ENCODE results near the gene JDP2.

JDP2 gene

DNA sequence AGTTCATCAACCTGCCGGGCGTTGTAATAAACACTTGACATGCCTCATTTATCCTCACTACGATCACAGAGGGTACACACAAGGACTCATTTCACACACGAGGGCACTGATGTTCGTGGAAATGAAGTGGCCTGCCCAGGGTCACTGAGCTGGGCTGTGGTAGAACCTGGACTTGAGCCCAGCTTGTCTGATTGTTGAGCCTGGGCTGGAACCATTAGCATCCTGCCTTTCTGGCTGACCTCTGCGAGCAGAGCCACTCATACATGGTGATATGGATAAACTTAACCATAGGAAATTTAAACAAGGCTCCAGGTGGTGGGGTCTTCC lies 16.6 kb upstream of the JDP2 start:
- no peak for DNase-seq

- DNase-seq = no peak
Measured at GRCh38 chr14:75413013-75413412, 14.8 kb upstream of the JDP2 start.

DNA sequence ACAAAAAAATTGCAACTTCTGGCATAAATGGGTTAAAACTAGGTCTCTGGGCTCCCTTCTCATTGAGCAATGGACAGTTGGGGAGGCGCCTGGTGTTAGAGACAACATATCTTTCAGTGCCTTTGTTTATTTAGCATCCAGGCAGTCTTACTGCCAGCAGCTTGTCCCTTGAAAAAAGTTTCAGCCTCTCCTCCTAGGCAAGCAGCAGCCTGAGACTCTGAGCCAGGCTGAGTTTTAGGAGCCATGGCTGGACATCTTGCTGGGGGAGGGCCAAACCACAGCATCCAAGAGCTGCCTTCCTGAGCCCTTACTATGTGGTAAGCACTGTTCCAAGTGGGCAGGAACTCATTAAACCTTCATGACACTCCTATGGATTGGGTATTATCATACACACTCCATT lies 10.1 kb upstream of the JDP2 start:
- no peak for DNase-seq

GRCh38 chr14:75418850-75419768 lies 8.7 kb upstream of the JDP2 start:
- peak; percentile 53 for DNase-seq

GRCh38 chr14:75422169-75422568 lies 5.7 kb upstream of the JDP2 start:
- DNase-seq = no peak

- no peak for DNase-seq
Measured at GRCh38 chr14:75424496-75424895, 3.3 kb upstream of the JDP2 start.

DNA sequence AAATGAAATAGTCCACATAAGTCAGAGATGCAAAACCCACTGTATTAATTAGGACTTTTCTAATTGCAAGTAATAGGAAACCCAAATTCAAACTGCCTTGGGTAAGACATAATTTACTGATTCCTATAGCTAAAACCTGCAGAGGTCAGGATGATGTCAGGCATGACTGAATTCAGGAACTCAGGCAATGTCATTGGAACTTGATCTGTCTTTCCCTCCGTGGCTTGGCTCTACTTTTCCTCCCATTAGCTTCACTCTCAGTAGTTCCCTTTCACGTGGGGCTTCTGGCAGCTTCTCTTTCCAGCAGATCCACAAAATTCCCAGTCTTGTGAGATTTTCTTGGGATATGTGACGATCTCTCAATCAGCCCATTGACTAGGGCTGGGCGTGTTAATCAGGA lies 2.4 kb upstream of the JDP2 start:
- no peak for DNase-seq

GRCh38 chr14:75426332-75427125 lies 1.3 kb upstream of the JDP2 start:
- no peak for DNase-seq

- DNase-seq = no peak
Measured at GRCh38 chr14:75427126-75427481, 718 bp upstream of the JDP2 start.

DNA sequence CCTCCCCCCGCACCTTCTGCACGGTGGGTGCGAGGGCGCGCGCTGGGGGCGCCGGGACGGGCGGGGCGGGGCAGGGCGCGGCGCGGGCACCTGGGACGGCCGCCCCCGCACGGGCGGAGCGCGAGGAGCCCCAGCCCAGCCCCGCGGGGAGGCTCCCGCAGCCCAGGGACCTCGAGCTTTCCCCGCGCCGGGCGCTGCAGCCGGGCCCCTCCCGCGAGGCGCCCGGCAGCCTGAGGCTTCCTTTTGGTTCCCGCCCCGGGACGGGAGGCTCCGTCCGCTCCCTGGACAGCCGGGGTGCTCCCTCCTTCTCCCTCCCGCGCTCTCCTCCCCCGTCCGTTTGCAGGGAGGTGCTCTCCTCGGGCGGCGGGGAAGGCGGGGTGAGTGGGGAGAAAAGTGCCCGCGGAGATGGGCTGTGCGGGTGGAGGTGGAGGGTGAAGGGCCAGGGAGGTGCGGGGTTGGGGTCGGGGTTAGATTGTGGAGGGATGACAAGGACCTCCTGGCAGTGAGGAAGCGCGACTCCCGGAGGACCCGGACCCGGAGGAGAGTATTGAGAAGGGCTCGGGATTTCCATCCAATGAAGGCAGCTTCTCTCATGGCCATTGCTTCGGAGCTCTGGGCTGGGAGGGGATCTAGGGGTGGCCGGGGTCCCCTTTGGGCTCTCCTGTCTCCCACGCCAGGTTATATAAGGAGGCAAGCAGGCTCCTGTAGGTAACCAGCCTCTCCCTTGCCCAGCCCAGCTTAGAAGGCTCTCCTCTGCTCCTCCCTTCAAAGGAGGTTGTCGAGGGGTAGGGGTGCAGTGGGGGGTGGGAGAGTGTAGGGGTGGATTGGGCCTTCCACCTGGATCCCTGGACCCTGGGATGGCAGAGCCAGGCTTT lies 645 bp downstream of the JDP2 start:
- peak; percentile 17 for DNase-seq

DNA sequence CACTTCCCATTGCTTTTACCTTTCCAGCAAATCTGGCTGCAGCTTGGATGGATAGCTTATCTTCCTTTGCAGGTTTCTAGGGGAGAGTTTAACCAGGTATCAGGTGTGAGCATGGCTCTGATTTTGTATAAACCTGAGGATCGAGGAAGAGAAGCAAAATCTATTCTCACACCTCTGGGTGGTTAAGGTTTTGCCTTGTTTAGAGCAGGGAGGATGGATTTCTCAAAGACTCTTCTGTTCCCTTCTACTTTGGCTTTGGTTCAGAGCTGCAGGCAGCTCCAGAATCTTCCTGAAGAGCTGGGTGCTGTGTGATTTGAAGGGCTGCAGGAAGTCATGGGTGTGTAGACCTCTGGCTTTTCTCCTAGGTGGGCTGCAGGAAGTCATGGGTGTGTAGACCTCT lies 1.7 kb downstream of the JDP2 start:
- DNase-seq = no peak

- DNase-seq = no peak
Measured at GRCh38 chr14:75430116-75430515, 2.3 kb downstream of the JDP2 start.

GRCh38 chr14:75430526-75430925 lies 2.7 kb downstream of the JDP2 start:
- DNase-seq = no peak

GRCh38 chr14:75430976-75431375 lies 3.2 kb downstream of the JDP2 start:
- DNase-seq = no peak

DNA sequence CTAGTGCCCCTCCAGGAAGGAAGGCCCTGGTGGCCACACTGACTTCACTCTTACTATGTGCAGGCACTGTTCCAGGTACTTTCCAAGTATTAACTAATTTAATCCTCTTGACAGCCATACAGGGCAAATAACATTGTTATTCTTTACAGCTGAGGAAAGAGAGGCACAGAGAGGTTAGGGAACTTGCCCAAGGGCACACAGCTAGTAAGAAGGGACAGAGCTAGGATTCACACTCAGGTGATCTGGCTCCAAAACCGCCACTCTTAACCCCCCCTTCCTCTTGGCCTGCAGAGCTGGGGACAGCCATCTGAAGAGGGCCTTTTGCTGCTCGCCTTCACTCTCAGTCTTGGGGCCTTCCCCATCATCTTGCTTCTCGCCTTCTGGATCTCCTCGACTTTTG lies 4.0 kb downstream of the JDP2 start:
- DNase-seq = no peak

GRCh38 chr14:75432411-75432810 lies 4.6 kb downstream of the JDP2 start:
- no peak for DNase-seq

DNA sequence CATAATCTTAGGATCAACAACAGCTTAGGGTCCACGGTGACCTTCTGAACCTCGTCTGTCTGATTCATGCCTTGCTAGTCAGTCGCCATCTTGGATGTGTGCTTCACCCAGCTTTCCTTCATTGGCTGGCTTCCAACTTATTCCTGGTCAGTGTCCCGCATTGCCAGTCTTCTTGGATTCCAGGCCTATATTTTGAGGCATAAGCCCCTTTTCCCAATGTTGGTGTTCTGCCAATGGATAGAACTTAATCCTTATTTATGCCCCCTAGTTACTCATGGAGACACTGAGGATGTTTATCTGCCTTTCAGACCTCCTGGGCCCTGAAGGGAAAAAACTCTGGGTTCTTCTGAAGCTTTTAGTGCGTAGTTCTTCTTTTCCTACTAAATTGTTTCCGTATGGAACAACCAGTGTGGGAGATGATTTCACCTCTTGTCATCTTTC lies 5.8 kb downstream of the JDP2 start:
- DNase-seq = no peak

GRCh38 chr14:75434138-75434889 lies 6.5 kb downstream of the JDP2 start:
- DNase-seq = no peak

DNA sequence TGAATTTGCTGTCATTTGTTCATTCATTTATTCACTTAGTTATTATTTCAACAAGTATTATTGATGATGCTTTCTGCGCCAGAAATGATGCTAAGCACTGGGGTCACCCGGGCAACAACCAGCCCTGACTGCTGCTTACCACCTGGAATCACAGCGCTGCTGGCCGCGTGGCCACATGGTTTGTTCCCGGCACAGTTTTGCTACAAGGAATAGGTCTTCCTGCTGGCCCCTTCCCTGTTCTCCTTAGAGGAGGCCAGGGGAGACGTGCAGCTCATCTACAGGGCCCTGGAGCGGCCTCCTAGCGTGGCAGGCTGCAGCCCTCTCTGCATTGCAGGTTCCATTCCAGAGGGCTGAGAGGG lies 7.0 kb downstream of the JDP2 start:
- DNase-seq = no peak

- DNase-seq = no peak
Measured at GRCh38 chr14:75435473-75435872, 7.7 kb downstream of the JDP2 start.

GRCh38 chr14:75437201-75438143 lies 9.7 kb downstream of the JDP2 start:
- no peak for DNase-seq

All from activated naive CD4-positive, alpha-beta T cell treated with Interleukin-2 at 50 U/mL for 16 hours (primary cell).